SU-DHL-6 (cell line): ENCODE measurements around the gene USP6.

Experiments
- H2AFZ ChIP-seq: fragments of 200-600 bp; sonication (generic); 2 replicates; pipeline ENCODE4 v1.6.1; 2014; ENCODE audit warnings: low read depth, mild to moderate bottlenecking, moderate library complexity, mixed read lengths, antibody characterized with exemption, low read length; ENCODE audit not compliant: severe bottlenecking
- H3F3A ChIP-seq: fragments of 200-600 bp; shearing (Covaris generic); 2 replicates; pipeline ENCODE4 v1.6.0; 2016; ENCODE audit warnings: antibody characterized with exemption, mild to moderate bottlenecking; ENCODE audit not compliant: insufficient read depth
- H3K27ac ChIP-seq: fragments of 200-600 bp; sonication (generic); 2 replicates; pipeline ENCODE4 v1.5.1; 2016; ENCODE audit warnings: low read depth, mild to moderate bottlenecking, low read length, moderate library complexity, mixed read lengths
- H3K27me3 ChIP-seq: fragments of 200-600 bp; sonication (generic), shearing (Covaris generic); 2 replicates; pipeline ENCODE4 v1.6.0; 2014; ENCODE audit warnings: mild to moderate bottlenecking, low read length
- H3K36me3 ChIP-seq: fragments of 200-600 bp; sonication (generic); 2 replicates; pipeline ENCODE4 v1.6.1; 2014; ENCODE audit warnings: mild to moderate bottlenecking, low read length, mixed read lengths
- H3K4me2 ChIP-seq: fragments of 300-600, 200-600 bp; shearing (Covaris generic), sonication (generic); 2 replicates; pipeline ENCODE4 v1.6.0; 2014; ENCODE audit warnings: low read length, low read depth, mild to moderate bottlenecking; ENCODE audit not compliant: poor library complexity, severe bottlenecking
- H3K4me3 ChIP-seq: fragments of 200-600 bp; sonication (generic); 2 replicates; pipeline ENCODE4 v1.5.1; 2014; ENCODE audit warnings: antibody characterized with exemption, low read length, mild to moderate bottlenecking, mixed read lengths; ENCODE audit not compliant: insufficient read depth, poor library complexity, severe bottlenecking
- H3K79me2 ChIP-seq: fragments of 200-600 bp; sonication (generic); 2 replicates; pipeline ENCODE4 v1.6.1; 2014; ENCODE audit warnings: mild to moderate bottlenecking, low read length, moderate library complexity; ENCODE audit not compliant: insufficient read depth
- H3K9ac ChIP-seq: fragments of 200-600 bp; sonication (generic); 2 replicates; pipeline ENCODE4 v1.7.0; 2014; ENCODE audit warnings: mild to moderate bottlenecking, low read length
- H3K9me2 ChIP-seq: fragments of 200-600 bp; sonication (generic); replicated peaks from 2 replicates; pipeline ENCODE4 v1.6.1; 2014; ENCODE audit warnings: low read length; ENCODE audit not compliant: insufficient read depth
- H3K9me3 ChIP-seq: fragments of 200-600 bp; sonication (generic); 2 replicates; pipeline ENCODE4 v1.6.1; 2014; ENCODE audit warnings: low read length, mixed read lengths; ENCODE audit not compliant: insufficient read depth
- H4K20me1 ChIP-seq: fragments of 200-600 bp; sonication (generic); 2 replicates; pipeline ENCODE4 v1.6.1; 2014; ENCODE audit warnings: low read depth, mild to moderate bottlenecking, antibody characterized with exemption, low read length, moderate library complexity, mixed read lengths
- EZH2phosphoT487 ChIP-seq: fragments of 200-600 bp; sonication (generic), shearing (Covaris generic); conservative IDR thresholded peaks from 2 replicates; pipeline ENCODE4 v1.6.1; 2018; ENCODE audit warnings: mild to moderate bottlenecking, antibody characterized with exemption, low read length, moderate library complexity, mixed read lengths
- TF ChIP-seq, protein P1 (sequence below): fragments of 200-600 bp; sonication (generic); IDR thresholded peaks from one replicate; pipeline ENCODE4 v1.5.1; 2017; ENCODE audit warnings: antibody characterized with exemption, mild to moderate bottlenecking, low read length, moderate library complexity; ENCODE audit not compliant: insufficient read depth, poor library complexity, severe bottlenecking

USP6 gene

DNA sequence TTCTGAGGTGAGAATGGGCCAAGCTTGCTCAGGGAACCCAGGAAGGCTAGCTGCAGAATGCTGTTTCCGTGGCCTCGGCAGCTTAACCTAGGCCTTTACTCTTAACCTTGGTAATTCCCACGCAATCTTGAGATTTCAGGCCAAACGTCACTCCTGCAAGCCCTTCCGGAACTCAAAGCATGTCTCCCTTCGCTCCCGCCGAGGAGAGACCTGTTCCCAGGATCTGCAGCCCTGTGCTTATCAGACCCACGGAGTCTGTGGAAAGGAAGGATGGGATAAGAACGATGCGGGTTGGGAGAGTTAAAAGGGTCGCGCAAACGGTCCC, 38.1 kb upstream of the USP6 start:
- Histone ChIP-seq H3K9me2 (no peaks in the 10 kb centered on the region), H3K79me2 (no peaks in the 10 kb centered on the region), H3F3A (no peaks in the 10 kb centered on the region), H3K36me3 (no peaks in the 10 kb centered on the region), H3K27me3 (no peaks in the 10 kb centered on the region), H3K4me3 (no peak overlapping the region), H4K20me1 (no peaks in the 10 kb centered on the region), H3K27ac (no peak overlapping the region), H2AFZ (no peak overlapping the region), H3K9me3 (no peaks in the 10 kb centered on the region), H3K4me2 (no peak overlapping the region), H3K9ac (no peak overlapping the region)
- TF ChIP-seq EZH2phosphoT487: no peak
- TF ChIP-seq, protein P1, sequence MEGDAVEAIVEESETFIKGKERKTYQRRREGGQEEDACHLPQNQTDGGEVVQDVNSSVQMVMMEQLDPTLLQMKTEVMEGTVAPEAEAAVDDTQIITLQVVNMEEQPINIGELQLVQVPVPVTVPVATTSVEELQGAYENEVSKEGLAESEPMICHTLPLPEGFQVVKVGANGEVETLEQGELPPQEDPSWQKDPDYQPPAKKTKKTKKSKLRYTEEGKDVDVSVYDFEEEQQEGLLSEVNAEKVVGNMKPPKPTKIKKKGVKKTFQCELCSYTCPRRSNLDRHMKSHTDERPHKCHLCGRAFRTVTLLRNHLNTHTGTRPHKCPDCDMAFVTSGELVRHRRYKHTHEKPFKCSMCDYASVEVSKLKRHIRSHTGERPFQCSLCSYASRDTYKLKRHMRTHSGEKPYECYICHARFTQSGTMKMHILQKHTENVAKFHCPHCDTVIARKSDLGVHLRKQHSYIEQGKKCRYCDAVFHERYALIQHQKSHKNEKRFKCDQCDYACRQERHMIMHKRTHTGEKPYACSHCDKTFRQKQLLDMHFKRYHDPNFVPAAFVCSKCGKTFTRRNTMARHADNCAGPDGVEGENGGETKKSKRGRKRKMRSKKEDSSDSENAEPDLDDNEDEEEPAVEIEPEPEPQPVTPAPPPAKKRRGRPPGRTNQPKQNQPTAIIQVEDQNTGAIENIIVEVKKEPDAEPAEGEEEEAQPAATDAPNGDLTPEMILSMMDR: no peak

DNA sequence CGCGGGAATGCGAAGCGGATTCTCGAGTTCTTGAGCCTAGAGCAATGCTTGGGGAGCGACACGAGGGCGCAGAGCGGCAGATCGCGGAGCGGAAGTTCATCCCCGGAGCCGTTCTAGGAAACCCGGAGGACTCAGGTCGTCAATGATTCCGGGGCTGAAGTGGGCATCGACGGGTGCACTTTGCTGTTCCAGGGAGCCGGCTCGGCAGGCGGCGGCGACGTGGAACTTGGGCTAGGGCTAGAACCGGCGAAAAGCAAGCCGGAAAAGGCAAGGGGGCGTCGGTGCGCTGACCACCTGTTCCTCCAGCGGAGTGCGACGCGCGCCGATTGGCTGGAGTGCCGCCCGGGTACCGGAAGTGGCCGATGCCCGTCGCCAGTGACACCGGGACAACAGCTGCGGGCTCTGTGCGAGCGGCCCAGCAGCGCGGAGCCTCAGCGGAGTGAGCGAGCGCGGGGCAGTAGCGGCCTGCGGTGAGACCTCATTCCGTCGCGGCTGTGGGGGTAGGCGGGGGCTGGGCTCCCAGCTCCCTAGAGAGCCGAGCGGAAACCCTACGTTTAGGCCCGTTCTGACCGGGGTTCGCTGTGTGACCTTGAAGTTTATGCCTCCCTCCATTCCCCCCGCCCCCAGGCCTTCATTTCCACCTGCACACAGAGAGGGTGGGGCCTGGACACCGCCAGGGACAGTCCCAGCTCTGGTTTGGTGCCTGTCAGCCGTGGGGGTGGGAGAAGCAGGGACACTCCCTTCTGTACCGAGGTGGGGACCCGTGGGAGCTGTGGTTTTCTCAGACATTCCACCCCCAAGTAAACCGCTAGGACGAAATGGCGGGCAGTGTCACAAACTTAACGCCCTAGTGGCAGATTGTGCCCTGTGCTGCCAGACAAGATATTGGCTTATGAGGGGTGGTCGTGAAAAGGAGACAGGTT, 37.5 kb upstream of the USP6 start, which contains the start of gene ZFP3:
TSS of gene ZFP3 (plus strand) at position 362 of the 923 bp plus-strand sequence. CDS start 13,038 bp downstream, outside the sequence.
- Histone ChIP-seq H3F3A (no peaks in the 10 kb centered on the region), H3K4me3 (no peak within 1 kb of the TSS), H3K27me3 (no peaks in the 10 kb centered on the region), H3K79me2 (no peaks in the 10 kb centered on the region), H4K20me1 (no peaks in the 10 kb centered on the region), H3K9ac (no peak within 1 kb of the TSS), H3K36me3 (no peaks in the 10 kb centered on the region), H3K9me2 (no peaks in the 10 kb centered on the region), H3K9me3 (no peaks in the 10 kb centered on the region), H2AFZ (no peak within 1 kb of the TSS), H3K27ac (no peak within 1 kb of the TSS), H3K4me2 (peak within 1 kb of the TSS; percentile 27)
- no peak for TF ChIP-seq EZH2phosphoT487
- TF ChIP-seq, protein P1: no peak

DNA sequence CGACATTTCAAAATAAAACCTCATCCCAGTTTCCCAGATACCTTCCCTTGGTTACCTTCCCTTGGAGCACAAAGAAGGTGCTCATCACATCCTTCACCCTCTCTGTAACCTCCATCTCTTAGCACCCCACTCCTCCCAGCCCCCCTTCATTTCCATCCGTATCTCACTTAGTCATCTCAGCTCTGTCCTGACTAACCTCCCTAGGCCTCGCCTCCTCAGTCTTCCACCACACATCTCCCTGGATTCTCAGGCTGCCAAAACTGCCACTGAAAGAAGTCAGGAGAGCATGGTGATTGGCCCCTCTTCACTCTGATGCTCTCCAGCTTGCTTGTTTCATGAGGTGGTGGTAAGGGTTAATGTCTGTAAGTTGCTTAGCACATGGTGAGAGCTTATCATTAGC, 35.2 kb upstream of the USP6 start:
- Histone ChIP-seq H3K9me2 (no peaks in the 10 kb centered on the region), H3K9me3 (no peaks in the 10 kb centered on the region), H3K27ac (no peak overlapping the region), H3K9ac (no peak overlapping the region), H3F3A (no peaks in the 10 kb centered on the region), H3K4me2 (no peak overlapping the region), H2AFZ (no peak overlapping the region), H4K20me1 (no peaks in the 10 kb centered on the region), H3K27me3 (no peaks in the 10 kb centered on the region), H3K36me3 (no peaks in the 10 kb centered on the region), H3K4me3 (no peak overlapping the region), H3K79me2 (no peaks in the 10 kb centered on the region)
- TF ChIP-seq, protein P1: no peak
- TF ChIP-seq EZH2phosphoT487: no peak
